Measurements from ENCODE around the gene MAPKBP1.

GRCh38 chr15:41816788-41817187 lies 42.5 kb downstream of the MAPKBP1 start:
- TF ChIP-seq, protein P1, sequence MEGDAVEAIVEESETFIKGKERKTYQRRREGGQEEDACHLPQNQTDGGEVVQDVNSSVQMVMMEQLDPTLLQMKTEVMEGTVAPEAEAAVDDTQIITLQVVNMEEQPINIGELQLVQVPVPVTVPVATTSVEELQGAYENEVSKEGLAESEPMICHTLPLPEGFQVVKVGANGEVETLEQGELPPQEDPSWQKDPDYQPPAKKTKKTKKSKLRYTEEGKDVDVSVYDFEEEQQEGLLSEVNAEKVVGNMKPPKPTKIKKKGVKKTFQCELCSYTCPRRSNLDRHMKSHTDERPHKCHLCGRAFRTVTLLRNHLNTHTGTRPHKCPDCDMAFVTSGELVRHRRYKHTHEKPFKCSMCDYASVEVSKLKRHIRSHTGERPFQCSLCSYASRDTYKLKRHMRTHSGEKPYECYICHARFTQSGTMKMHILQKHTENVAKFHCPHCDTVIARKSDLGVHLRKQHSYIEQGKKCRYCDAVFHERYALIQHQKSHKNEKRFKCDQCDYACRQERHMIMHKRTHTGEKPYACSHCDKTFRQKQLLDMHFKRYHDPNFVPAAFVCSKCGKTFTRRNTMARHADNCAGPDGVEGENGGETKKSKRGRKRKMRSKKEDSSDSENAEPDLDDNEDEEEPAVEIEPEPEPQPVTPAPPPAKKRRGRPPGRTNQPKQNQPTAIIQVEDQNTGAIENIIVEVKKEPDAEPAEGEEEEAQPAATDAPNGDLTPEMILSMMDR (IDR thresholded peaks at IDR 0.05) = no peak
- no peak for TF ChIP-seq EP300 (IDR thresholded peaks at IDR 0.05)

Measured in esophagus muscularis mucosa (tissue), 3 donors.